Measurements from ENCODE around the gene CELF2. TPM values are rescaled to one million over a fixed set of nuclear protein-coding genes. Genes with fewer than 3 reads are reported as not detected.

CELF2 gene
- total RNA-seq, 1 donor from 2014 or later = 27.5 TPM

GRCh38 chr10:11246752-11247467 is 229.2 kb downstream of the CELF2 start:
- Mint-ChIP-seq H3K4me3 (ENCODE audit: unreplicated experiment) (no peak overlapping the region), H3K27ac (ENCODE audit: unreplicated experiment) (no peak overlapping the region), H3K4me1 (ENCODE audit: unreplicated experiment) (peaks cover 8% of the 10 kb centered on the region), H3K27me3 (ENCODE audit: unreplicated experiment) (peaks cover 1% of the 10 kb centered on the region), H3K36me3 (ENCODE audit: low read depth, unreplicated experiment) (no peaks in the 10 kb centered on the region), H3K9me3 (ENCODE audit: unreplicated experiment) (no peaks in the 10 kb centered on the region)
- TF ChIP-seq, protein P1, sequence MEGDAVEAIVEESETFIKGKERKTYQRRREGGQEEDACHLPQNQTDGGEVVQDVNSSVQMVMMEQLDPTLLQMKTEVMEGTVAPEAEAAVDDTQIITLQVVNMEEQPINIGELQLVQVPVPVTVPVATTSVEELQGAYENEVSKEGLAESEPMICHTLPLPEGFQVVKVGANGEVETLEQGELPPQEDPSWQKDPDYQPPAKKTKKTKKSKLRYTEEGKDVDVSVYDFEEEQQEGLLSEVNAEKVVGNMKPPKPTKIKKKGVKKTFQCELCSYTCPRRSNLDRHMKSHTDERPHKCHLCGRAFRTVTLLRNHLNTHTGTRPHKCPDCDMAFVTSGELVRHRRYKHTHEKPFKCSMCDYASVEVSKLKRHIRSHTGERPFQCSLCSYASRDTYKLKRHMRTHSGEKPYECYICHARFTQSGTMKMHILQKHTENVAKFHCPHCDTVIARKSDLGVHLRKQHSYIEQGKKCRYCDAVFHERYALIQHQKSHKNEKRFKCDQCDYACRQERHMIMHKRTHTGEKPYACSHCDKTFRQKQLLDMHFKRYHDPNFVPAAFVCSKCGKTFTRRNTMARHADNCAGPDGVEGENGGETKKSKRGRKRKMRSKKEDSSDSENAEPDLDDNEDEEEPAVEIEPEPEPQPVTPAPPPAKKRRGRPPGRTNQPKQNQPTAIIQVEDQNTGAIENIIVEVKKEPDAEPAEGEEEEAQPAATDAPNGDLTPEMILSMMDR (IDR thresholded peaks at IDR 0.05; ENCODE audit: unreplicated experiment) = no peak
- no peak for DNase-seq (ENCODE audit: low spot score)

- H3K4me1 Mint-ChIP-seq (ENCODE audit: unreplicated experiment) = peaks cover 13% of the 10 kb centered on the region
- H3K36me3 Mint-ChIP-seq (ENCODE audit: low read depth, unreplicated experiment) = peaks cover 3% of the 10 kb centered on the region
- peaks cover 1% of the 10 kb centered on the region for H3K27me3 Mint-ChIP-seq (ENCODE audit: unreplicated experiment)
- TF ChIP-seq, protein P1 (IDR thresholded peaks at IDR 0.05; ENCODE audit: unreplicated experiment) = no peak
- no peaks in the 10 kb centered on the region for H3K9me3 Mint-ChIP-seq (ENCODE audit: unreplicated experiment)
- no peak overlapping the region for H3K27ac Mint-ChIP-seq (ENCODE audit: unreplicated experiment)
- no peak for DNase-seq (ENCODE audit: low spot score)
- no peak overlapping the region for H3K4me3 Mint-ChIP-seq (ENCODE audit: unreplicated experiment)
Observed at GRCh38 chr10:11249152-11249807, 231.6 kb downstream of the CELF2 start.

DNA sequence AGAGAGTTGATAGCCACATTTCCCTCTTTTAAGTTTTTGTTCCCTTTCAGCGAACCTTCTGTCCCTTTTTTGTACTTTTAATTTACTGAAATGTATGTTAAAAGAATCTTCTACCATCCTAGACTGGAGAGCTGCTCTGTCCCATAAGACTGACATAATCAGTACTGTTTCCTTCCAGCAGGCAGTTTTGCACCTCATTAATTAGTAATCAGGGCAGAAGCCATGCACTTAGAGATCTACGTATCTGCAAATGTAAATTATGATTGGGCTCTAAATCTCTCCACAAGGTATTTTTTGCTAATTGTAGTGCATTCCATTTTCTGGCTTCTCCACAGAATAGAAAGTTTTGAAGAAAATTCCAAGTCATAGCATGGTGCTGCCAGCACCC is 232.1 kb downstream of the CELF2 start:
- no peak for DNase-seq (ENCODE audit: low spot score)
- Mint-ChIP-seq H3K9me3 (ENCODE audit: unreplicated experiment) (no peaks in the 10 kb centered on the region), H3K27me3 (ENCODE audit: unreplicated experiment) (peaks cover 1% of the 10 kb centered on the region), H3K4me3 (ENCODE audit: unreplicated experiment) (no peak overlapping the region), H3K36me3 (ENCODE audit: low read depth, unreplicated experiment) (peaks cover 4% of the 10 kb centered on the region), H3K4me1 (ENCODE audit: unreplicated experiment) (peaks cover 13% of the 10 kb centered on the region), H3K27ac (ENCODE audit: unreplicated experiment) (no peak overlapping the region)
- TF ChIP-seq, protein P1 (IDR thresholded peaks at IDR 0.05; ENCODE audit: unreplicated experiment) = no peak

- peaks cover 4% of the 10 kb centered on the region for H3K36me3 Mint-ChIP-seq (ENCODE audit: low read depth, unreplicated experiment)
Observed at GRCh38 chr10:11250304-11250703, 232.6 kb downstream of the CELF2 start.

More at GRCh38 chr10:11250304-11250703, 232.6 kb downstream of the CELF2 start:
- Mint-ChIP-seq H3K27me3 (ENCODE audit: unreplicated experiment) (peaks cover 1% of the 10 kb centered on the region), H3K9me3 (ENCODE audit: unreplicated experiment) (no peaks in the 10 kb centered on the region), H3K4me1 (ENCODE audit: unreplicated experiment) (peaks cover 16% of the 10 kb centered on the region), H3K27ac (ENCODE audit: unreplicated experiment) (no peak overlapping the region), H3K4me3 (ENCODE audit: unreplicated experiment) (no peak overlapping the region)
- TF ChIP-seq, protein P1 (IDR thresholded peaks at IDR 0.05; ENCODE audit: unreplicated experiment) = no peak
- no peak for DNase-seq (ENCODE audit: low spot score)
